DND-41 (cell line): ENCODE results near the gene TMEM45B.
A peak's percentile ranks its signal among the peaks of the same experiment; 100 is the strongest.

Experiments
- ATAC-seq: fragments of 200-7000 bp; cut with Tn5 transposase; 3 replicates; pipeline ENCODE4 v1.9.1; 2021; ENCODE audit warnings: low read depth; ENCODE audit not compliant: insufficient read depth
- DNase-seq: peaks from one replicate; pipeline ENCODE4 v3.0.0-alpha.2; 2020
- H2AFZ ChIP-seq: 2 replicates; pipeline ENCODE4 v1.6.0; 2012; ENCODE audit warnings: low read depth, low read length
- H3K27ac ChIP-seq: 2 replicates; pipeline ENCODE4 v1.5.1; 2012; ENCODE audit warnings: low read length, inconsistent platforms
- H3K27me3 ChIP-seq: fragments of 200-600 bp; sonication (generic); 2 replicates; pipeline ENCODE4 v1.6.0; 2012; ENCODE audit warnings: low read length, mild to moderate bottlenecking, inconsistent platforms; ENCODE audit not compliant: insufficient read depth, poor library complexity
- H3K36me3 ChIP-seq: 2 replicates; pipeline ENCODE4 v1.5.1; 2012; ENCODE audit warnings: low read length, inconsistent platforms; ENCODE audit not compliant: insufficient read depth
- H3K4me1 ChIP-seq: 2 replicates; pipeline ENCODE4 v1.5.1; 2012; ENCODE audit warnings: mild to moderate bottlenecking, low read length; ENCODE audit not compliant: insufficient read depth
- H3K4me2 ChIP-seq: 2 replicates; pipeline ENCODE4 v1.6.0; 2012; ENCODE audit warnings: mild to moderate bottlenecking, moderate library complexity, low read length, inconsistent platforms; ENCODE audit not compliant: insufficient read depth
- H3K4me3 ChIP-seq, 2 experiments: fragments of 200-600 bp in 1 of 2; shearing (Covaris generic) in 1 of 2; 2 replicates each; pipeline ENCODE4 v1.5.1; 2012 to 2016; ENCODE audit warnings: inconsistent platforms in 2 of 2, low read length in 2 of 2, mild to moderate bottlenecking in 2 of 2, low read depth in 1 of 2, moderate library complexity in 1 of 2
- H3K79me2 ChIP-seq: 2 replicates; pipeline ENCODE4 v1.6.0; 2012; ENCODE audit warnings: low read length, inconsistent platforms; ENCODE audit not compliant: insufficient read depth
- H3K9ac ChIP-seq: 2 replicates; pipeline ENCODE4 v1.6.0; 2012; ENCODE audit warnings: low read depth, mild to moderate bottlenecking, inconsistent platforms, low read length, moderate library complexity
- H3K9me3 ChIP-seq: 2 replicates; pipeline ENCODE4 v1.5.1; 2012; ENCODE audit warnings: low read length, moderate library complexity, mild to moderate bottlenecking, inconsistent platforms; ENCODE audit not compliant: insufficient read depth, severe bottlenecking
- H4K20me1 ChIP-seq: 2 replicates; pipeline ENCODE4 v1.6.0; 2012; ENCODE audit warnings: low read length; ENCODE audit not compliant: insufficient read depth
- EZH2 ChIP-seq: IDR thresholded peaks from 3 replicates; pipeline ENCODE4 v1.6.1; 2012; ENCODE audit warnings: borderline replicate concordance, low read depth, mild to moderate bottlenecking, moderate library complexity, low read length, inconsistent platforms; ENCODE audit not compliant: severe bottlenecking
- TF ChIP-seq, protein P1 (sequence below): IDR thresholded peaks from 2 replicates; pipeline ENCODE4 v1.5.1; 2012; ENCODE audit warnings: borderline replicate concordance, low read length, moderate library complexity, mild to moderate bottlenecking; ENCODE audit not compliant: poor library complexity, severe bottlenecking; ENCODE audit errors: extremely low read depth

Gene TMEM45B

DNA sequence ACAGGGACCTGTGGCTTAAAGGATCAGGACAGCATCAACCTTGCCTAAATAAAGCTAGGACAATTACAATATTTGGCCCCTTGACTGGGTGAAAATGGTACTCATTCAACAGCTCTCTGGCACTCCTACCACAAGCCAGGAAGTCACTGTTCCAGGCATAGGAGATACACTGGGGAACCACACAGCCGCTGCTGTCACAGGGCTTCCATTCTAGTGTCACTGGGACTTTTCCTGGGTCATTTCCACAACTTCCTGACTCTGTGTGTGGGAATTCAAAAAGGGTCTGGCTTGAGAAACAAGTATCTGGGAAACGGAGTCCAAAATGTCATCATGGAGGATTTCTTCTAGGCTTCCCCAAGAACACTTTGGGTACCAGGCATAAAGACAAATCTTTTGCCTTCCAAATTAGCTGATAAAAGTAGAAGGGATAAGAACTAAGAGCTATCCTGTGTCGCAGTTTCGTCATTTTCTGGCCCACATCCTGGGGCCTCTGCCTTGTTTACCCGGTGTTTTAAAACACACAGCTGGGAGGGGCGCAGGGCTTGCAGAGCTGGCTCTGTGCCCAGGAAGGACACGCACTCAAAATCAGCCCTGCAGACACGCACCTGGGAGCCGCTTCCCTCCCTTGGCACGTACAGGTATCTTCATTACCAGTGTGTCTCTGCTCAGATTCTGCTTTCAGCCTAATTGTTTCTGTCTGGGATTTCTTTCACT, 38.0 kb downstream of the TMEM45B start:
- no peaks in the 10 kb centered on the region for H3K9me3 ChIP-seq
- H3K4me1 ChIP-seq, result peaks cover 15% of the 10 kb centered on the region
- no peak overlapping the region for H3K4me3 ChIP-seq
- ATAC-seq (peak; percentile 84), DNase-seq (peak; percentile 64)
- no peaks in the 10 kb centered on the region for H3K79me2 ChIP-seq
- no peak for TF ChIP-seq EZH2
- TF ChIP-seq, protein P1, sequence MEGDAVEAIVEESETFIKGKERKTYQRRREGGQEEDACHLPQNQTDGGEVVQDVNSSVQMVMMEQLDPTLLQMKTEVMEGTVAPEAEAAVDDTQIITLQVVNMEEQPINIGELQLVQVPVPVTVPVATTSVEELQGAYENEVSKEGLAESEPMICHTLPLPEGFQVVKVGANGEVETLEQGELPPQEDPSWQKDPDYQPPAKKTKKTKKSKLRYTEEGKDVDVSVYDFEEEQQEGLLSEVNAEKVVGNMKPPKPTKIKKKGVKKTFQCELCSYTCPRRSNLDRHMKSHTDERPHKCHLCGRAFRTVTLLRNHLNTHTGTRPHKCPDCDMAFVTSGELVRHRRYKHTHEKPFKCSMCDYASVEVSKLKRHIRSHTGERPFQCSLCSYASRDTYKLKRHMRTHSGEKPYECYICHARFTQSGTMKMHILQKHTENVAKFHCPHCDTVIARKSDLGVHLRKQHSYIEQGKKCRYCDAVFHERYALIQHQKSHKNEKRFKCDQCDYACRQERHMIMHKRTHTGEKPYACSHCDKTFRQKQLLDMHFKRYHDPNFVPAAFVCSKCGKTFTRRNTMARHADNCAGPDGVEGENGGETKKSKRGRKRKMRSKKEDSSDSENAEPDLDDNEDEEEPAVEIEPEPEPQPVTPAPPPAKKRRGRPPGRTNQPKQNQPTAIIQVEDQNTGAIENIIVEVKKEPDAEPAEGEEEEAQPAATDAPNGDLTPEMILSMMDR, result no peak
- no peaks in the 10 kb centered on the region for H3K27me3 ChIP-seq
- H3K27ac ChIP-seq, result peak overlapping the region; percentile 29; the same call in 1 of the 2 replicates
- H3K36me3 ChIP-seq, result no peaks in the 10 kb centered on the region
- no peak overlapping the region for H3K4me2 ChIP-seq
- H2AFZ ChIP-seq, result no peak overlapping the region
- no peak overlapping the region for H3K9ac ChIP-seq
- peaks cover 4% of the 10 kb centered on the region; the same call in 1 of the 2 replicates for H4K20me1 ChIP-seq

DNA sequence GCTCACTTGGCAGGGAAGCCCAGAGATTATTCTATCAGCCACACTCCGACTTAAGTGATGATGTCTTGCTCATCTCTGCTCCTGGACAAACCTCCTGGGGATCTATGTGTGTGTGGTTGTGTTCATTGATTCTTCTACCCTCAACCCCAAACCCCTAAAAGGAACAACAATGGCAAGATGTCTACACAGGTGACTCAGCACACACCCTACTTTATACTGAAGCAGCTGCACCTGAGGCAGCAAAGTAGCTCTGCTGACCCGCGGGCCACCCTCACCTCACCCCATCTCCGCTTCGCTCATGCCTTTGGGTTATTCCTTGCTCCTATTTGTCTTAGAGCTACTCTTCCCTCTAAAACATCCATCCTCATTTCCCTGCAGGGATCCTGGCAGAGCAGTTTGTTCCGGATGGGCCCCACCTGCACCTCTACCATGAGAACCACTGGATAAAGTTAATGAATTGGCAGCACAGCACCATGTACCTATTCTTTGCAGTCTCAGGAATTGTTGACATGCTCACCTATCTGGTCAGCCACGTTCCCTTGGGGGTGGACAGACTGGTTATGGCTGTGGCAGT, 38.7 kb downstream of the TMEM45B start:
- H3K4me1 ChIP-seq, result peaks cover 15% of the 10 kb centered on the region

DNA sequence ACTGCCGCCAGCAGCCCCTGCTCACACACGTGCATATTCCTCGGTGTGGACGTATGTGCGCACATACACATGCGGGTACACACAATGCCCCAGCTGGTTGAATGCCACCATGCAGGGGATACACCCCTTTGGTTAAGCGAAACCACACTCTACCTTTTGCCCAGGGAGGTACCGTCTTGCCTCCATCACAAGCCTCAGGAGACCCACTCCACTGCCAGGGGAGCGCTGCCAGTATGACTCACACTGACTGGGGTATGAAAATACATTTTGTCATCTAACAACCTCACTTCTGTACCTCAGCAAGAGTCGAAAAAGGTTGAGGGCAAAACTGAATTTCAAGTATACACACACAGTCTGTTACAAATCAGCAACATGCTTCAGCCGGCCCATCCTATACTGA, 39.4 kb downstream of the TMEM45B start:
- Histone ChIP-seq H4K20me1 (peaks cover 4% of the 10 kb centered on the region; the same call in 1 of the 2 replicates), H3K79me2 (no peaks in the 10 kb centered on the region), H3K4me1 (peaks cover 15% of the 10 kb centered on the region), H3K27me3 (no peaks in the 10 kb centered on the region), H2AFZ (no peak overlapping the region), H3K9ac (no peak overlapping the region), H3K9me3 (no peaks in the 10 kb centered on the region), H3K27ac (no peak overlapping the region), H3K4me2 (no peak overlapping the region), H3K36me3 (no peaks in the 10 kb centered on the region), H3K4me3 (no peak overlapping the region)
- DNase-seq (no peak), ATAC-seq (0 out of 3 replicates have a peak, but pooled peaks have one; percentile 9)
- TF ChIP-seq EZH2, result no peak
- TF ChIP-seq, protein P1, result no peak

More for the DNA sequence above, 38.7 kb downstream of the TMEM45B start:
- Histone ChIP-seq H3K27ac (no peak overlapping the region), H3K4me2 (no peak overlapping the region), H3K36me3 (no peaks in the 10 kb centered on the region), H2AFZ (no peak overlapping the region), H3K27me3 (no peaks in the 10 kb centered on the region), H4K20me1 (peaks cover 4% of the 10 kb centered on the region; the same call in 1 of the 2 replicates), H3K9ac (no peak overlapping the region), H3K9me3 (no peaks in the 10 kb centered on the region), H3K4me3 (no peak overlapping the region), H3K79me2 (no peaks in the 10 kb centered on the region)
- ATAC-seq, result no peak
- TF ChIP-seq, protein P1, result no peak
- no peak for TF ChIP-seq EZH2
- DNase-seq, result no peak
